ENCODE measurements around the gene GNAZ.

GNAZ gene

GRCh38 chr22:23104187-23104971 lies 34.1 kb downstream of the GNAZ start:
- in situ Hi-C loops (cut with HindIII; ENCODE audit: low sequenced_read_pairs), result loop anchor here (25.0 kb wide), 1 partner anchor 117 kb away; no protein-coding TSS in a partner anchor

- in situ Hi-C loops (cut with HindIII; ENCODE audit: low sequenced_read_pairs), result loop anchor here (25.0 kb wide), 1 partner anchor 118 kb away; no protein-coding TSS in a partner anchor
These were observed 35.0 kb downstream of the GNAZ start for GRCh38 chr22:23105304-23105703.

- in situ Hi-C loops (cut with HindIII; ENCODE audit: low sequenced_read_pairs), result loop anchor here (25.0 kb wide), 1 partner anchor 119 kb away; no protein-coding TSS in a partner anchor
These were observed 35.6 kb downstream of the GNAZ start for GRCh38 chr22:23105919-23106318.

GRCh38 chr22:23106344-23106743 lies 36.0 kb downstream of the GNAZ start:
- in situ Hi-C loops (cut with HindIII; ENCODE audit: low sequenced_read_pairs), result loop anchor here (25.0 kb wide), 1 partner anchor 119 kb away; no protein-coding TSS in a partner anchor

GRCh38 chr22:23106906-23107367 lies 36.6 kb downstream of the GNAZ start:
- in situ Hi-C loops (cut with HindIII; ENCODE audit: low sequenced_read_pairs), result loop anchor here (25.0 kb wide), 1 partner anchor 120 kb away; no protein-coding TSS in a partner anchor

- in situ Hi-C loops (cut with HindIII; ENCODE audit: low sequenced_read_pairs), result loop anchor here (25.0 kb wide), 1 partner anchor 120 kb away; no protein-coding TSS in a partner anchor
These were observed 37.3 kb downstream of the GNAZ start for GRCh38 chr22:23107487-23108248.

GRCh38 chr22:23108249-23109078 lies 38.1 kb downstream of the GNAZ start:
- in situ Hi-C loops (cut with HindIII; ENCODE audit: low sequenced_read_pairs), result loop anchor here (25.0 kb wide), 1 partner anchor 121 kb away; no protein-coding TSS in a partner anchor

- in situ Hi-C loops (cut with HindIII; ENCODE audit: low sequenced_read_pairs), result loop anchor here (25.0 kb wide), 1 partner anchor 122 kb away; no protein-coding TSS in a partner anchor
These were observed 38.7 kb downstream of the GNAZ start for GRCh38 chr22:23109079-23109347.

- in situ Hi-C loops (cut with HindIII; ENCODE audit: low sequenced_read_pairs), result loop anchor here (25.0 kb wide), 1 partner anchor 122 kb away; no protein-coding TSS in a partner anchor
These were observed 39.2 kb downstream of the GNAZ start for GRCh38 chr22:23109441-23109978.

GRCh38 chr22:23110190-23110921 lies 40.0 kb downstream of the GNAZ start:
- in situ Hi-C loops (cut with HindIII; ENCODE audit: low sequenced_read_pairs), result loop anchor here (10.0 to 25.0 kb wide), 2 partner anchors 66 to 123 kb away; no protein-coding TSS in a partner anchor

- in situ Hi-C loops (cut with HindIII; ENCODE audit: low sequenced_read_pairs), result loop anchor here (10.0 to 25.0 kb wide), 2 partner anchors 66 to 124 kb away; no protein-coding TSS in a partner anchor
These were observed 40.7 kb downstream of the GNAZ start for GRCh38 chr22:23110922-23111527.

- in situ Hi-C loops (cut with HindIII; ENCODE audit: low sequenced_read_pairs), result loop anchor here (10.0 to 25.0 kb wide), 2 partner anchors 68 to 125 kb away; no protein-coding TSS in a partner anchor
These were observed 42.2 kb downstream of the GNAZ start for GRCh38 chr22:23112472-23113012.

- in situ Hi-C loops (cut with HindIII; ENCODE audit: low sequenced_read_pairs), result loop anchor here (10.0 to 25.0 kb wide), 2 partner anchors 68 to 126 kb away; no protein-coding TSS in a partner anchor
These were observed 42.9 kb downstream of the GNAZ start for GRCh38 chr22:23113067-23113846.

GRCh38 chr22:23113847-23114720 lies 43.8 kb downstream of the GNAZ start:
- in situ Hi-C loops (cut with HindIII; ENCODE audit: low sequenced_read_pairs), result loop anchor here (10.0 to 25.0 kb wide), 2 partner anchors 69 to 127 kb away; no protein-coding TSS in a partner anchor

GRCh38 chr22:23114721-23115020 lies 44.4 kb downstream of the GNAZ start:
- in situ Hi-C loops (cut with HindIII; ENCODE audit: low sequenced_read_pairs), result loop anchor here (10.0 to 25.0 kb wide), 2 partner anchors 70 to 127 kb away; no protein-coding TSS in a partner anchor

- in situ Hi-C loops (cut with HindIII; ENCODE audit: low sequenced_read_pairs), result loop anchor here (10.0 to 25.0 kb wide), 2 partner anchors 71 to 128 kb away; no protein-coding TSS in a partner anchor
These were observed 45.0 kb downstream of the GNAZ start for GRCh38 chr22:23115369-23115768.

Data from DLD1 (cell line).